HEK293 (cell line): Measurements from ENCODE around the gene DPP9.

Source experiments
- BCL11A ChIP-seq: fragments of 450-650 bp; formaldehyde crosslinking; IDR thresholded peaks from 2 replicates; pipeline ENCODE4 v1.5.1; 2016; ENCODE audit warnings: low read depth, missing biosample characterization, missing genetic modification characterization
- HOXA7 ChIP-seq: sonication (generic); formaldehyde crosslinking; IDR thresholded peaks from 2 replicates; pipeline ENCODE4 v1.8.1; 2022; ENCODE audit warnings: missing genetic modification reagents, borderline replicate concordance
- ZBTB26 ChIP-seq: fragments of 450-650 bp; formaldehyde crosslinking; optimal IDR thresholded peaks from 2 replicates; pipeline ENCODE3; 2016; ENCODE audit warnings: missing biosample characterization, mild to moderate bottlenecking, missing genetic modification characterization
- ZNF280C ChIP-seq: fragments of 450-650 bp; formaldehyde crosslinking; IDR thresholded peaks from 2 replicates; pipeline ENCODE4 v1.5.1; 2016; ENCODE audit warnings: missing biosample characterization, missing genetic modification characterization
- ZNF768 ChIP-seq: fragments of 450-650 bp; formaldehyde crosslinking; IDR thresholded peaks from 2 replicates; pipeline ENCODE4 v1.5.1; 2018; ENCODE audit warnings: missing biosample characterization, mild to moderate bottlenecking, missing genetic modification characterization
- TF ChIP-seq, protein P1 (sequence below): fragments of 450-650 bp; formaldehyde crosslinking; IDR thresholded peaks from 2 replicates; pipeline ENCODE4 v1.5.1; 2016; ENCODE audit warnings: missing biosample characterization, missing genetic modification characterization

DNA sequence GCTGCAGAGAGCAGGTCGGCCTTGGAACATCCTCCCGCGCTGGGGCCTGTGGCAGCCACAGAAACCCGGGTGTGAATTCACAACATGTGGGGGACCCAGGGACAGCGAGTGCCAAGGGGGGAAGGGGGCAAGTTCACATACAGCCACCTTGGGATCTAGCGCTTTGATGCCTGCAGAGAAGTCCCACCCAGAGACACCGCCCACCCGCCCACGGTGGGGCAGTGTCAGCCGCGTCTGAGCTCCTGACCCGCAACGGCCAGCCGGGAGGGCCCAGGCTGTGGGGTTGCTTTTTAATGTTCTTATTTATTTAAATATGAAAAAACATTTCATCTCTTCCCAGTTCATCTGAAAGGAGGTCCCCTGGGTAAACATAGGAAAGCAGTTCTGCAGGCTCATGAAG, 66.4 kb downstream of the DPP9 start:
- no peak for TF ChIP-seq ZNF768 (tag by site-specific recombination)
- TF ChIP-seq, protein P1, sequence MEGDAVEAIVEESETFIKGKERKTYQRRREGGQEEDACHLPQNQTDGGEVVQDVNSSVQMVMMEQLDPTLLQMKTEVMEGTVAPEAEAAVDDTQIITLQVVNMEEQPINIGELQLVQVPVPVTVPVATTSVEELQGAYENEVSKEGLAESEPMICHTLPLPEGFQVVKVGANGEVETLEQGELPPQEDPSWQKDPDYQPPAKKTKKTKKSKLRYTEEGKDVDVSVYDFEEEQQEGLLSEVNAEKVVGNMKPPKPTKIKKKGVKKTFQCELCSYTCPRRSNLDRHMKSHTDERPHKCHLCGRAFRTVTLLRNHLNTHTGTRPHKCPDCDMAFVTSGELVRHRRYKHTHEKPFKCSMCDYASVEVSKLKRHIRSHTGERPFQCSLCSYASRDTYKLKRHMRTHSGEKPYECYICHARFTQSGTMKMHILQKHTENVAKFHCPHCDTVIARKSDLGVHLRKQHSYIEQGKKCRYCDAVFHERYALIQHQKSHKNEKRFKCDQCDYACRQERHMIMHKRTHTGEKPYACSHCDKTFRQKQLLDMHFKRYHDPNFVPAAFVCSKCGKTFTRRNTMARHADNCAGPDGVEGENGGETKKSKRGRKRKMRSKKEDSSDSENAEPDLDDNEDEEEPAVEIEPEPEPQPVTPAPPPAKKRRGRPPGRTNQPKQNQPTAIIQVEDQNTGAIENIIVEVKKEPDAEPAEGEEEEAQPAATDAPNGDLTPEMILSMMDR (tag by site-specific recombination) = no peak
- TF ChIP-seq HOXA7 = no peak
- no peak for TF ChIP-seq ZBTB26 (tag by site-specific recombination)
- no peak for TF ChIP-seq BCL11A
- no peak for TF ChIP-seq ZNF280C (tag by site-specific recombination)
